Keratinocyte (primary cell): Measurements from ENCODE around the gene RAB4B. TPM values are rescaled to one million over a fixed set of nuclear protein-coding genes. Genes with fewer than 3 reads are reported as not detected.

ENCODE experiments used
- DNase-seq: peaks from one replicate; pipeline ENCODE4 v3.0.0-alpha.2; 2011; ENCODE audit warnings: low read depth, missing footprints, low spot score
- FAIRE-seq: peaks from 2 replicates; lab custom pipeline; 2011; peaks lifted over from hg19 to GRCh38; lab: Jason Lieb, UNC
- H2AFZ ChIP-seq: 2 replicates; pipeline ENCODE4 v1.6.0; 2012; ENCODE audit warnings: low read length, control low read depth, inconsistent platforms; ENCODE audit not compliant: control insufficient read depth
- H3K27ac ChIP-seq: 2 replicates; pipeline ENCODE4 v1.5.1; 2011; ENCODE audit warnings: low read length; ENCODE audit not compliant: control insufficient read depth, insufficient read depth
- H3K27me3 ChIP-seq: 3 replicates; pipeline ENCODE4 v1.6.0; 2011; ENCODE audit warnings: low read length; ENCODE audit not compliant: control insufficient read depth, insufficient read depth; ENCODE audit errors: extremely low read depth
- H3K36me3 ChIP-seq, 2 experiments: 2 replicates in 1 of 2; 3 replicates in 1 of 2; pipeline ENCODE4 v1.5.1; 2011; ENCODE audit warnings: low read length in 2 of 2, mild to moderate bottlenecking in 1 of 2; ENCODE audit not compliant: control insufficient read depth in 2 of 2, insufficient read depth in 2 of 2; ENCODE audit errors: extremely low read depth in 1 of 2
- H3K4me1 ChIP-seq: 3 replicates; pipeline ENCODE4 v1.5.1; 2011; ENCODE audit warnings: low read length; ENCODE audit not compliant: control insufficient read depth, insufficient read depth; ENCODE audit errors: extremely low read depth
- H3K4me2 ChIP-seq: 3 replicates; pipeline ENCODE4 v1.6.0; 2011; ENCODE audit warnings: low read depth, low read length; ENCODE audit not compliant: control insufficient read depth, insufficient read depth; ENCODE audit errors: extremely low read depth
- H3K4me3 ChIP-seq, 3 experiments: fragments of 200-600 bp in 1 of 3; sonication (generic) in 1 of 3; 2 replicates in 2 of 3; 3 replicates in 1 of 3; pipeline ENCODE4 v1.5.1; 2011 to 2016; ENCODE audit warnings: low read length in 3 of 3, mild to moderate bottlenecking in 3 of 3, control low read depth in 2 of 3, inconsistent platforms in 1 of 3, low read depth in 1 of 3, mixed read lengths in 1 of 3, mixed run types in 1 of 3, moderate library complexity in 1 of 3; ENCODE audit not compliant: control insufficient read depth in 2 of 3, insufficient read depth in 2 of 3; ENCODE audit errors: extremely low read depth in 1 of 3
- H3K79me2 ChIP-seq: 2 replicates; pipeline ENCODE4 v1.6.0; 2012; ENCODE audit warnings: low read length; ENCODE audit not compliant: control insufficient read depth, insufficient read depth
- H3K9ac ChIP-seq: 3 replicates; pipeline ENCODE4 v1.6.0; 2011; ENCODE audit warnings: low read length; ENCODE audit not compliant: control insufficient read depth, insufficient read depth; ENCODE audit errors: extremely low read depth
- H3K9me1 ChIP-seq: 3 replicates; pipeline ENCODE4 v1.6.0; 2011; ENCODE audit warnings: low read length; ENCODE audit not compliant: control insufficient read depth, insufficient read depth; ENCODE audit errors: extremely low read depth
- H3K9me3 ChIP-seq: 2 replicates; pipeline ENCODE4 v1.5.1; 2012; ENCODE audit warnings: low read depth, low read length; ENCODE audit not compliant: control insufficient read depth
- H4K20me1 ChIP-seq: 3 replicates; pipeline ENCODE4 v1.6.0; 2011; ENCODE audit warnings: low read length; ENCODE audit not compliant: control insufficient read depth, insufficient read depth; ENCODE audit errors: extremely low read depth
- CTCF ChIP-seq, 3 experiments: IDR thresholded peaks in 1 of 3; conservative IDR thresholded peaks in 1 of 3; optimal IDR thresholded peaks in 1 of 3; 2 replicates in 2 of 3; 3 replicates in 1 of 3; pipeline versions ENCODE3 to v1.5.1; 2011; ENCODE audit warnings: low read length in 3 of 3, mild to moderate bottlenecking in 3 of 3, moderate library complexity in 2 of 3, control low read depth in 1 of 3, inconsistent platforms in 1 of 3; ENCODE audit not compliant: insufficient read depth in 2 of 3; ENCODE audit errors: extremely low read depth in 1 of 3
- EZH2 ChIP-seq: IDR thresholded peaks from one replicate; pipeline ENCODE4 v1.6.1; 2012; ENCODE audit warnings: inconsistent platforms, mild to moderate bottlenecking, low read length, moderate library complexity
- dilution Hi-C: fragments of 300-500 bp; cut with MboI; formaldehyde crosslinking; loops from one replicate; pipeline ENCODE4 v1.7.0; 2020; ENCODE audit warnings: low sequenced_read_pairs; ENCODE audit not compliant: extremely low pct_ligation_motif_present
- polyA plus RNA-seq, 5 experiments: library from polyadenylated mRNA; depleted of rRNA in 3 of 5; stranded (reverse) in 3 of 5; stranded (forward) in 1 of 5; unstranded in 1 of 5; fragments of >200 nt; gene quantifications; 1 replicate in 1 of 5; 2 replicates in 3 of 5; 3 replicates in 1 of 5; pipeline versions ENCODE4 v1.2.1 to v1.2.3, GENCODE V29; 2011 to 2012; ENCODE audit warnings: missing spikeins in 2 of 5, low read depth in 1 of 5, low replicate concordance in 1 of 5

The RAB4B gene
- polyA plus RNA-seq, 1 donor (not counting 4 experiments of a cell fraction or from before 2014, with no cell fraction given): 15.0 TPM

GRCh38 chr19:40743926-40744325, 34.1 kb upstream of the RAB4B start:
- H3K79me2 ChIP-seq: no peaks in the 10 kb centered on the region
- peaks cover 2% of the 10 kb centered on the region for H3K4me1 ChIP-seq
- TF ChIP-seq CTCF (optimal IDR thresholded peaks at IDR 0.05 in 1 of 3, IDR thresholded peaks at IDR 0.05 in 1 of 3, conservative IDR thresholded peaks at IDR 0.05 in 1 of 3; ENCODE audit: extremely low read depth in 1 of 3, insufficient read depth in 2 of 3, low read length in 3 of 3) (no peak), EZH2 (no peak)
- H3K36me3 ChIP-seq: peaks cover 7 to 19% of the 10 kb centered on the region in 2 experiments
- no peaks in the 10 kb centered on the region for H3K9me1 ChIP-seq
- FAIRE-seq: no peak
- dilution Hi-C loops: no loop called here
- no peak overlapping the region for H2AFZ ChIP-seq
- H3K9me3 ChIP-seq: no peaks in the 10 kb centered on the region
- no peaks in the 10 kb centered on the region for H3K27me3 ChIP-seq
- no peak for DNase-seq
- no peak overlapping the region for H3K27ac ChIP-seq
- H4K20me1 ChIP-seq: no peaks in the 10 kb centered on the region
- H3K4me3 ChIP-seq: no peak overlapping the region
- no peak overlapping the region for H3K9ac ChIP-seq
- no peak overlapping the region for H3K4me2 ChIP-seq

- Histone ChIP-seq H4K20me1 (no peaks in the 10 kb centered on the region), H3K9me3 (no peaks in the 10 kb centered on the region), H2AFZ (no peak overlapping the region), H3K36me3 (peaks cover 1 to 10% of the 10 kb centered on the region in 2 experiments), H3K9me1 (no peaks in the 10 kb centered on the region), H3K27ac (no peak overlapping the region), H3K4me3 (no peak overlapping the region), H3K27me3 (no peaks in the 10 kb centered on the region), H3K79me2 (no peaks in the 10 kb centered on the region), H3K4me1 (peaks cover 10% of the 10 kb centered on the region), H3K9ac (no peak overlapping the region), H3K4me2 (no peak overlapping the region)
- TF ChIP-seq EZH2: no peak
- peak in 1 of 3 experiments; percentile 28 for TF ChIP-seq CTCF (optimal IDR thresholded peaks at IDR 0.05 in 1 of 3, IDR thresholded peaks at IDR 0.05 in 1 of 3, conservative IDR thresholded peaks at IDR 0.05 in 1 of 3; ENCODE audit: extremely low read depth in 1 of 3, insufficient read depth in 2 of 3, low read length in 3 of 3)
- dilution Hi-C loops: no loop called here
- no peak for FAIRE-seq
- DNase-seq: no peak
Measured at GRCh38 chr19:40744554-40745401, 33.3 kb upstream of the RAB4B start.
